ENCODE data around the gene OR4S1. TPM values are rescaled to one million over a fixed set of nuclear protein-coding genes. Genes with fewer than 3 reads are reported as not detected.

Gene OR4S1
- total RNA-seq, 4 donors from 2014 or later: not detected

DNA sequence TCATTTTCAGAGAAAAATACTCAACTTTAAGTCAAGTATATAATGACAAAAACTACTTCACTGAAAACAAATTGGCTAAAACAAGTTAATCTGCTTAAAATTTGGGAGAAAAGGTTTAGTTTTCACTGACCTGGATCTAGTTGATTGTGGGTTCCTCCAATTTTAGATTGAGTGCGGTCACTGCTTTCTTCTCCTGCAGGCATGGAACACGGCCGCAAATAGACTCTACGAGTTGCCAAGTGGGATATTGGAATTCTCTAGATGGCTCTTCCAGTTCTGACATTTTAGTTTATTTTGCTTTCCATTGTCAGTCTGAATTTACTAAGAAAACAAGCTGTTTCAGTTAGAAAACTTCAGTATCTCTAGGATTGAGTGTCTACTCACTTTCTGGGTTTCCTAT is 48.0 kb downstream of the OR4S1 start:
- Histone ChIP-seq H3K27ac (replicated peaks in 1 of 4) (no peak overlapping the region), H3K4me1 (no peaks in the 10 kb centered on the region), H3K36me3 (no peaks in the 10 kb centered on the region), H3K9me3 (peaks cover 0 to 12% (median 0%) of the 10 kb centered on the region in 4 donors), H3K4me3 (no peak overlapping the region), H3K27me3 (no peaks in the 10 kb centered on the region)
- intact Hi-C loops (cut with DNase I): no loop called here
- WGBS: 80% methylated on average over 4 of the region's 4 CpGs
- DNase-seq (ENCODE audit: extremely low spot score): no peak
- TF ChIP-seq POLR2A (IDR thresholded peaks at IDR 0.05; ENCODE audit: low read depth) (no peak), POLR2AphosphoS5 (IDR thresholded peaks at IDR 0.05) (no peak), EP300 (IDR thresholded peaks at IDR 0.05) (no peak)
- TF ChIP-seq, protein P1, sequence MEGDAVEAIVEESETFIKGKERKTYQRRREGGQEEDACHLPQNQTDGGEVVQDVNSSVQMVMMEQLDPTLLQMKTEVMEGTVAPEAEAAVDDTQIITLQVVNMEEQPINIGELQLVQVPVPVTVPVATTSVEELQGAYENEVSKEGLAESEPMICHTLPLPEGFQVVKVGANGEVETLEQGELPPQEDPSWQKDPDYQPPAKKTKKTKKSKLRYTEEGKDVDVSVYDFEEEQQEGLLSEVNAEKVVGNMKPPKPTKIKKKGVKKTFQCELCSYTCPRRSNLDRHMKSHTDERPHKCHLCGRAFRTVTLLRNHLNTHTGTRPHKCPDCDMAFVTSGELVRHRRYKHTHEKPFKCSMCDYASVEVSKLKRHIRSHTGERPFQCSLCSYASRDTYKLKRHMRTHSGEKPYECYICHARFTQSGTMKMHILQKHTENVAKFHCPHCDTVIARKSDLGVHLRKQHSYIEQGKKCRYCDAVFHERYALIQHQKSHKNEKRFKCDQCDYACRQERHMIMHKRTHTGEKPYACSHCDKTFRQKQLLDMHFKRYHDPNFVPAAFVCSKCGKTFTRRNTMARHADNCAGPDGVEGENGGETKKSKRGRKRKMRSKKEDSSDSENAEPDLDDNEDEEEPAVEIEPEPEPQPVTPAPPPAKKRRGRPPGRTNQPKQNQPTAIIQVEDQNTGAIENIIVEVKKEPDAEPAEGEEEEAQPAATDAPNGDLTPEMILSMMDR (IDR thresholded peaks at IDR 0.05): no peak

GRCh38 chr11:48354677-48355076 is 48.7 kb downstream of the OR4S1 start:
- no peak overlapping the region for H3K27ac ChIP-seq (replicated peaks in 1 of 4)
- DNase-seq (ENCODE audit: extremely low spot score): no peak
- WGBS: 75% methylated on average over 1 of the region's 1 CpG
- no peaks in the 10 kb centered on the region for H3K36me3 ChIP-seq
- TF ChIP-seq POLR2A (IDR thresholded peaks at IDR 0.05; ENCODE audit: low read depth) (no peak), EP300 (IDR thresholded peaks at IDR 0.05) (no peak), POLR2AphosphoS5 (IDR thresholded peaks at IDR 0.05) (no peak)
- TF ChIP-seq, protein P1 (IDR thresholded peaks at IDR 0.05): no peak
- H3K4me1 ChIP-seq: no peaks in the 10 kb centered on the region
- H3K9me3 ChIP-seq: peaks cover 0 to 12% (median 0%) of the 10 kb centered on the region in 4 donors
- H3K4me3 ChIP-seq: no peak overlapping the region
- intact Hi-C loops (cut with DNase I): no loop called here
- H3K27me3 ChIP-seq: no peaks in the 10 kb centered on the region

Other genes starting within 250 kb of the OR4S1 start
- gene OR4B1, start 89.4 kb upstream of the OR4S1 start, total RNA-seq: not detected
- gene OR4X2, start 61.1 kb upstream of the OR4S1 start, total RNA-seq: not detected
- not detected for gene OR4X1, start 42.4 kb upstream of the OR4S1 start, total RNA-seq
- gene OR4C3, start 18.7 kb downstream of the OR4S1 start, total RNA-seq: not detected
- gene OR4C5, start 60.2 kb downstream of the OR4S1 start, total RNA-seq: not detected
- not detected for gene OR4A47, start 182.6 kb downstream of the OR4S1 start, total RNA-seq

Data from esophagus muscularis mucosa (tissue), 4 donors.